ENCODE data around the gene RXRA.

The RXRA gene

GRCh38 chr9:134325813-134326723 lies at the start of gene RXRA:
Gene RXRA, plus strand, starts transcription at chr9:134326455. Its CDS starts 177 bp downstream, at chr9:134326632.
- Histone ChIP-seq H3K27me3 (ENCODE audit: control insufficient read depth in 1 of 2, insufficient read depth in 2 of 2, low read length in 2 of 2) (no peaks in the 10 kb centered on the region), H3K9me3 (ENCODE audit: control insufficient read depth in 2 of 2, low read length in 2 of 2) (no peaks in the 10 kb centered on the region), H3K27ac (ENCODE audit: low read length) (peak within 1 kb of the TSS; percentile 96), H3K4me3 (ENCODE audit: low read length in 2 of 2) (peak within 1 kb of the TSS; percentile 85 to 91), H3K36me3 (ENCODE audit: control insufficient read depth in 2 of 2, insufficient read depth in 2 of 2, low read length in 2 of 2) (no peaks in the 10 kb centered on the region), H3K4me1 (ENCODE audit: control insufficient read depth, insufficient read depth, low read length) (peaks cover 58% of the 10 kb centered on the region), H3K9ac (ENCODE audit: low read length in 2 of 2) (peak within 1 kb of the TSS; percentile 91 to 92)

GRCh38 chr9:134278286-134278685 lies 48.0 kb upstream of the RXRA start:
- Histone ChIP-seq H3K27me3 (ENCODE audit: control insufficient read depth in 1 of 2, insufficient read depth in 2 of 2, low read length in 2 of 2) (no peaks in the 10 kb centered on the region), H3K27ac (ENCODE audit: low read length) (no peak overlapping the region), H3K4me1 (ENCODE audit: control insufficient read depth, insufficient read depth, low read length) (peaks cover 8% of the 10 kb centered on the region)

GRCh38 chr9:134278974-134279640 lies 47.1 kb upstream of the RXRA start:
- no peaks in the 10 kb centered on the region for H3K9me3 ChIP-seq (ENCODE audit: control insufficient read depth in 2 of 2, low read length in 2 of 2)
- no peak overlapping the region for H3K27ac ChIP-seq (ENCODE audit: low read length)
- no peaks in the 10 kb centered on the region for H3K36me3 ChIP-seq (ENCODE audit: control insufficient read depth in 2 of 2, insufficient read depth in 2 of 2, low read length in 2 of 2)
- no peak overlapping the region for H3K9ac ChIP-seq (ENCODE audit: low read length in 2 of 2)
- no peak overlapping the region for H3K4me3 ChIP-seq (ENCODE audit: low read length in 2 of 2)
- H3K27me3 ChIP-seq (ENCODE audit: control insufficient read depth in 1 of 2, insufficient read depth in 2 of 2, low read length in 2 of 2) = no peaks in the 10 kb centered on the region
- peaks cover 17% of the 10 kb centered on the region for H3K4me1 ChIP-seq (ENCODE audit: control insufficient read depth, insufficient read depth, low read length)

More at GRCh38 chr9:134278286-134278685, 48.0 kb upstream of the RXRA start:
- no peaks in the 10 kb centered on the region for H3K36me3 ChIP-seq (ENCODE audit: control insufficient read depth in 2 of 2, insufficient read depth in 2 of 2, low read length in 2 of 2)
- H3K9me3 ChIP-seq (ENCODE audit: control insufficient read depth in 2 of 2, low read length in 2 of 2) = no peaks in the 10 kb centered on the region
- no peak overlapping the region for H3K9ac ChIP-seq (ENCODE audit: low read length in 2 of 2)
- H3K4me3 ChIP-seq (ENCODE audit: low read length in 2 of 2) = no peak overlapping the region

- Histone ChIP-seq H3K27me3 (ENCODE audit: control insufficient read depth in 1 of 2, insufficient read depth in 2 of 2, low read length in 2 of 2) (no peaks in the 10 kb centered on the region), H3K27ac (ENCODE audit: low read length) (peak overlapping the region; percentile 69), H3K4me3 (ENCODE audit: low read length in 2 of 2) (no peak overlapping the region), H3K9me3 (ENCODE audit: control insufficient read depth in 2 of 2, low read length in 2 of 2) (no peaks in the 10 kb centered on the region), H3K4me1 (ENCODE audit: control insufficient read depth, insufficient read depth, low read length) (peaks cover 24% of the 10 kb centered on the region), H3K9ac (ENCODE audit: low read length in 2 of 2) (no peak overlapping the region), H3K36me3 (ENCODE audit: control insufficient read depth in 2 of 2, insufficient read depth in 2 of 2, low read length in 2 of 2) (no peaks in the 10 kb centered on the region)
These were observed 44.1 kb upstream of the RXRA start for GRCh38 chr9:134282138-134282650.

- peak overlapping the region; percentile 69 for H3K27ac ChIP-seq (ENCODE audit: low read length)
- H3K36me3 ChIP-seq (ENCODE audit: control insufficient read depth in 2 of 2, insufficient read depth in 2 of 2, low read length in 2 of 2) = no peaks in the 10 kb centered on the region
- H3K4me1 ChIP-seq (ENCODE audit: control insufficient read depth, insufficient read depth, low read length) = peaks cover 24% of the 10 kb centered on the region
- no peaks in the 10 kb centered on the region for H3K9me3 ChIP-seq (ENCODE audit: control insufficient read depth in 2 of 2, low read length in 2 of 2)
- peak overlapping the region; percentile 13 to 54 for H3K4me3 ChIP-seq (ENCODE audit: low read length in 2 of 2)
- no peak overlapping the region for H3K9ac ChIP-seq (ENCODE audit: low read length in 2 of 2)
- H3K27me3 ChIP-seq (ENCODE audit: control insufficient read depth in 1 of 2, insufficient read depth in 2 of 2, low read length in 2 of 2) = no peaks in the 10 kb centered on the region
These were observed 43.1 kb upstream of the RXRA start for GRCh38 chr9:134283111-134283515.

- peak overlapping the region in 1 of 2 donors; percentile 47 for H3K9ac ChIP-seq (ENCODE audit: low read length in 2 of 2)
- H3K27ac ChIP-seq (ENCODE audit: low read length) = peak overlapping the region; percentile 69
These were observed 42.5 kb upstream of the RXRA start for GRCh38 chr9:134283692-134284265.

GRCh38 chr9:134284273-134284672 lies 42.0 kb upstream of the RXRA start:
- no peak overlapping the region for H3K27ac ChIP-seq (ENCODE audit: low read length)
- H3K4me1 ChIP-seq (ENCODE audit: control insufficient read depth, insufficient read depth, low read length) = peaks cover 24% of the 10 kb centered on the region
- no peak overlapping the region for H3K4me3 ChIP-seq (ENCODE audit: low read length in 2 of 2)
- no peaks in the 10 kb centered on the region for H3K27me3 ChIP-seq (ENCODE audit: control insufficient read depth in 1 of 2, insufficient read depth in 2 of 2, low read length in 2 of 2)
- H3K9ac ChIP-seq (ENCODE audit: low read length in 2 of 2) = peak overlapping the region in 1 of 2 donors; percentile 21
- H3K36me3 ChIP-seq (ENCODE audit: control insufficient read depth in 2 of 2, insufficient read depth in 2 of 2, low read length in 2 of 2) = no peaks in the 10 kb centered on the region
- no peaks in the 10 kb centered on the region for H3K9me3 ChIP-seq (ENCODE audit: control insufficient read depth in 2 of 2, low read length in 2 of 2)

More at GRCh38 chr9:134283692-134284265, 42.5 kb upstream of the RXRA start:
- H3K36me3 ChIP-seq (ENCODE audit: control insufficient read depth in 2 of 2, insufficient read depth in 2 of 2, low read length in 2 of 2) = no peaks in the 10 kb centered on the region
- H3K9me3 ChIP-seq (ENCODE audit: control insufficient read depth in 2 of 2, low read length in 2 of 2) = no peaks in the 10 kb centered on the region
- H3K27me3 ChIP-seq (ENCODE audit: control insufficient read depth in 1 of 2, insufficient read depth in 2 of 2, low read length in 2 of 2) = no peaks in the 10 kb centered on the region
- H3K4me3 ChIP-seq (ENCODE audit: low read length in 2 of 2) = peak overlapping the region; percentile 13 to 54
- H3K4me1 ChIP-seq (ENCODE audit: control insufficient read depth, insufficient read depth, low read length) = peaks cover 24% of the 10 kb centered on the region

GRCh38 chr9:134284741-134285140 lies 41.5 kb upstream of the RXRA start:
- no peaks in the 10 kb centered on the region for H3K36me3 ChIP-seq (ENCODE audit: control insufficient read depth in 2 of 2, insufficient read depth in 2 of 2, low read length in 2 of 2)
- no peaks in the 10 kb centered on the region for H3K27me3 ChIP-seq (ENCODE audit: control insufficient read depth in 1 of 2, insufficient read depth in 2 of 2, low read length in 2 of 2)
- H3K4me3 ChIP-seq (ENCODE audit: low read length in 2 of 2) = no peak overlapping the region
- H3K4me1 ChIP-seq (ENCODE audit: control insufficient read depth, insufficient read depth, low read length) = peaks cover 24% of the 10 kb centered on the region
- H3K9me3 ChIP-seq (ENCODE audit: control insufficient read depth in 2 of 2, low read length in 2 of 2) = no peaks in the 10 kb centered on the region
- H3K9ac ChIP-seq (ENCODE audit: low read length in 2 of 2) = no peak overlapping the region
- no peak overlapping the region for H3K27ac ChIP-seq (ENCODE audit: low read length)

GRCh38 chr9:134285215-134285845 lies 40.9 kb upstream of the RXRA start:
- Histone ChIP-seq H3K36me3 (ENCODE audit: control insufficient read depth in 2 of 2, insufficient read depth in 2 of 2, low read length in 2 of 2) (no peaks in the 10 kb centered on the region), H3K27ac (ENCODE audit: low read length) (no peak overlapping the region), H3K9ac (ENCODE audit: low read length in 2 of 2) (no peak overlapping the region), H3K9me3 (ENCODE audit: control insufficient read depth in 2 of 2, low read length in 2 of 2) (no peaks in the 10 kb centered on the region), H3K4me1 (ENCODE audit: control insufficient read depth, insufficient read depth, low read length) (peaks cover 24% of the 10 kb centered on the region), H3K4me3 (ENCODE audit: low read length in 2 of 2) (no peak overlapping the region), H3K27me3 (ENCODE audit: control insufficient read depth in 1 of 2, insufficient read depth in 2 of 2, low read length in 2 of 2) (no peaks in the 10 kb centered on the region)
